Hepatocyte (in vitro differentiated cells): ENCODE measurements around the gene PHLDA1. TPM values are rescaled to one million over a fixed set of nuclear protein-coding genes. Genes with fewer than 3 reads are reported as not detected.
A peak's percentile ranks its signal among the peaks of the same experiment; 100 is the strongest.

Experiments used
- DNase-seq: peaks from one replicate; pipeline ENCODE4 v3.0.0-alpha.2; 2016; ENCODE audit warnings: low spot score
- H2AFZ ChIP-seq: fragments of 200-600 bp; sonication (generic); 2 replicates; pipeline ENCODE4 v1.6.0; 2016; ENCODE audit warnings: antibody characterized with exemption, mild to moderate bottlenecking
- H3K27ac ChIP-seq: fragments of 200-600 bp; sonication (generic); 2 replicates; pipeline ENCODE4 v1.5.1; 2016; ENCODE audit warnings: mild to moderate bottlenecking
- H3K27me3 ChIP-seq: fragments of 200-600 bp; sonication (generic); 2 replicates; pipeline ENCODE4 v1.6.1; 2016
- H3K36me3 ChIP-seq: fragments of 200-600 bp; sonication (generic); replicated peaks from 2 replicates; pipeline ENCODE4 v1.5.1; 2016; ENCODE audit warnings: low read depth; ENCODE audit not compliant: insufficient read depth
- H3K4me1 ChIP-seq: fragments of 200-600 bp; sonication (generic); 2 replicates; pipeline ENCODE4 v1.5.1; 2016; ENCODE audit warnings: mild to moderate bottlenecking, moderate library complexity; ENCODE audit not compliant: insufficient read depth
- H3K4me2 ChIP-seq: fragments of 200-600 bp; sonication (generic); 2 replicates; pipeline ENCODE4 v1.6.0; 2016
- H3K4me3 ChIP-seq: fragments of 200-600 bp; sonication (generic); 2 replicates; pipeline ENCODE4 v1.5.1; 2016; ENCODE audit warnings: mild to moderate bottlenecking
- H3K79me2 ChIP-seq: fragments of 200-600 bp; sonication (generic); 2 replicates; pipeline ENCODE4 v1.6.0; 2017; ENCODE audit warnings: mild to moderate bottlenecking
- H3K9me2 ChIP-seq: fragments of 200-600 bp; sonication (generic); replicated peaks from 2 replicates; pipeline ENCODE4 v1.6.0; 2017; ENCODE audit warnings: mild to moderate bottlenecking; ENCODE audit not compliant: insufficient read depth
- H3K9me3 ChIP-seq: fragments of 200-600 bp; sonication (generic); 2 replicates; pipeline ENCODE4 v1.5.1; 2016; ENCODE audit warnings: low read depth, mild to moderate bottlenecking
- H4K20me1 ChIP-seq: fragments of 200-600 bp; sonication (generic); 2 replicates; pipeline ENCODE4 v1.6.0; 2016; ENCODE audit warnings: mild to moderate bottlenecking; ENCODE audit not compliant: insufficient read depth, poor library complexity, severe bottlenecking
- EZH2 ChIP-seq: fragments of 200-600 bp; sonication (generic); IDR thresholded peaks from 2 replicates; pipeline ENCODE4 v1.6.1; 2016; ENCODE audit warnings: antibody characterized with exemption, mild to moderate bottlenecking, borderline replicate concordance
- EZH2phosphoT487 ChIP-seq: fragments of 200-600 bp; sonication (generic); IDR thresholded peaks from one replicate; pipeline ENCODE4 v1.6.1; 2018; ENCODE audit warnings: antibody characterized with exemption, mild to moderate bottlenecking, low read depth, moderate library complexity; ENCODE audit not compliant: unreplicated experiment, severe bottlenecking
- WGBS: methylation state at CpG from one replicate; pipeline ENCODE4 v1.1.6; 2016; ENCODE audit warnings: low lambda C conversion rate; ENCODE audit errors: missing lambda C conversion rate; 5-methylcytosine and 5-hydroxymethylcytosine counted together
- polyA plus RNA-seq: library from polyadenylated mRNA; unstranded; fragments of >200 nt; fragmentation: Nextera tagmentation; extraction: Ambion mirVana; gene quantifications from 2 replicates; pipeline ENCODE4 v1.2.1, GENCODE V29; 2016
- total RNA-seq: library from RNA; depleted of rRNA; stranded (reverse); fragments of >200 nt; gene quantifications from 2 replicates; pipeline ENCODE4 v1.2.3, GENCODE V29; 2014
- TF ChIP-seq, protein P1 (sequence below): fragments of 200-600 bp; sonication (generic); IDR thresholded peaks from 2 replicates; pipeline ENCODE4 v1.5.1; 2016; ENCODE audit warnings: antibody characterized with exemption, mild to moderate bottlenecking; ENCODE audit not compliant: poor library complexity

Gene PHLDA1
- total and polyA plus RNA-seq, 2 experiments from 2014 or later, result 29.9 to 50.8 TPM

DNA sequence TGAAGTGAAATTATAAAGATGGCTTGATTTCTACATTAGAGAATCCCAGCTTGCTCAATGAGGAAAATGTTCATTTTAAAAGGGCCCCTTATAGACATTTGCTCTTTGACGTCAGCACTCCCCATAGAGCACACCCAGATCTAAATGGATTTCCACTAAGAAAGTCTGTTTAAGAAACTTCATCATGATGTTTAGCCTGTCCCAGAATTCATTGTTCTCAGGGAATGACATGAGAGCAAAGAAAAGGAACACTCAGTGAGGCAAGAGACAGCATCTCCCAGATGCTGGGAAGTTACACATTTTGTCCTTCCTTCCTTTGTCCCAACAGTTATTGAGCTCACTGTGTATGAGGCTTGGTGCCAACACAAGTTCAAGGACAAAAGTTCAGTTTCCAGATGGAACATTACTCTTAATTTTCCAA is 4.9 kb downstream of the PHLDA1 start:
- Histone ChIP-seq H3K27ac (peak overlapping the region; percentile 45), H3K4me3 (no peak overlapping the region), H3K27me3 (no peaks in the 10 kb centered on the region), H3K4me1 (peaks cover 9% of the 10 kb centered on the region), H3K4me2 (peak overlapping the region; percentile 35), H3K79me2 (peaks cover 37% of the 10 kb centered on the region), H3K9me2 (no peaks in the 10 kb centered on the region), H3K36me3 (no peaks in the 10 kb centered on the region), H2AFZ (no peak overlapping the region), H4K20me1 (peaks cover 5% of the 10 kb centered on the region), H3K9me3 (no peaks in the 10 kb centered on the region)
- WGBS, result 82% methylated on average over 1 of the region's 1 CpG
- DNase-seq, result no peak
- TF ChIP-seq, protein P1, sequence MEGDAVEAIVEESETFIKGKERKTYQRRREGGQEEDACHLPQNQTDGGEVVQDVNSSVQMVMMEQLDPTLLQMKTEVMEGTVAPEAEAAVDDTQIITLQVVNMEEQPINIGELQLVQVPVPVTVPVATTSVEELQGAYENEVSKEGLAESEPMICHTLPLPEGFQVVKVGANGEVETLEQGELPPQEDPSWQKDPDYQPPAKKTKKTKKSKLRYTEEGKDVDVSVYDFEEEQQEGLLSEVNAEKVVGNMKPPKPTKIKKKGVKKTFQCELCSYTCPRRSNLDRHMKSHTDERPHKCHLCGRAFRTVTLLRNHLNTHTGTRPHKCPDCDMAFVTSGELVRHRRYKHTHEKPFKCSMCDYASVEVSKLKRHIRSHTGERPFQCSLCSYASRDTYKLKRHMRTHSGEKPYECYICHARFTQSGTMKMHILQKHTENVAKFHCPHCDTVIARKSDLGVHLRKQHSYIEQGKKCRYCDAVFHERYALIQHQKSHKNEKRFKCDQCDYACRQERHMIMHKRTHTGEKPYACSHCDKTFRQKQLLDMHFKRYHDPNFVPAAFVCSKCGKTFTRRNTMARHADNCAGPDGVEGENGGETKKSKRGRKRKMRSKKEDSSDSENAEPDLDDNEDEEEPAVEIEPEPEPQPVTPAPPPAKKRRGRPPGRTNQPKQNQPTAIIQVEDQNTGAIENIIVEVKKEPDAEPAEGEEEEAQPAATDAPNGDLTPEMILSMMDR, result no peak
- TF ChIP-seq EZH2phosphoT487, result no peak
- TF ChIP-seq EZH2, result no peak

DNA sequence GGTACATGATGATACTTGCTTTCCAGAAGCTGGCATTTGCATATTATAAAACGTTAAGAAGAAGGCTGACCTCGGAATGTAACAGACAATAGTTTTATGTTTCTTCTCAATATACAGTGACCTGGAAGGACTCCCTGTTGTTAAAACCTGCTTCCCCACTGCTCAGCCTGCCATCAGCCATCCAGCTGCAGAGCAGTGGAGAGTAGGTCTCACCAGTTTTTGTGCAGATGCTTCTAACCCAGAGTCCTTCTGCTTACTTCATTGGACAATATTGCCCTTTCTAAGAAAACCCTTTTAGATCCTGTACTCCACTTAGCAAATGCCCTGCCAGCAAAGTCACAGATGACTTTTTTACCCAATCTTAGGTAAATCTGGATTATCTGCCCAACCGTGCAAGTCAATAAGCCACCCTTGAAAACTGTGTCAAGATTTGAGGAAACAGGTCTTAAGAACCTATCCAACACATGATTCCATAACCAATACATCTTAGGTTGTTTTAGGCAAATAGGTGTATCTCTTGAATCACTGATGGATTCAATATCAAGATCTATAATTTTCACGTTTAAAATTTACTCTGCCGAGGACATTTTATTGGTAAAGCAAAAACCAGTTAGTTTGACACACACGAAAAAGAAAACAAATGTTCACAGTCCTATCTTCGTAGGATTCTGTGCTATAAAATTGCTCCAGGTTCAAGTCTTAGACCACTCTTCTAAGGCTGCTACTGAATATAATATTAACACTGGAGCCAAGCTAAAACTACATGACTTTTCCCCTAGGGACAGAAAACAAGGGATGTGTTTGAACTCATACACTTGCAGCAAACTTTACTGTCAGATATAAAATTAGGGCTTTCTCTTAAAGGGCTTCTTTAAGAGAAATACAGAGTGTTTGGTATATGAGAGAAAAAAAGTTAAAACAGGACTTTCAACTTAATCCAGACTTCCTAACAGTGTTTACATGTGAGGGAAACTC is 5.7 kb downstream of the PHLDA1 start:
- Histone ChIP-seq H2AFZ (no peak overlapping the region), H3K36me3 (no peaks in the 10 kb centered on the region), H3K4me1 (peaks cover 9% of the 10 kb centered on the region), H3K79me2 (peaks cover 35% of the 10 kb centered on the region), H3K4me2 (no peak overlapping the region), H3K9me3 (no peaks in the 10 kb centered on the region), H3K27ac (peak overlapping the region; percentile 45), H3K27me3 (no peaks in the 10 kb centered on the region), H3K9me2 (no peaks in the 10 kb centered on the region), H3K4me3 (no peak overlapping the region), H4K20me1 (peaks cover 5% of the 10 kb centered on the region)
- 65% methylated on average over 7 of the region's 7 CpGs for WGBS
- no peak for DNase-seq
- no peak for TF ChIP-seq EZH2phosphoT487
- TF ChIP-seq, protein P1, result no peak
- TF ChIP-seq EZH2, result no peak

DNA sequence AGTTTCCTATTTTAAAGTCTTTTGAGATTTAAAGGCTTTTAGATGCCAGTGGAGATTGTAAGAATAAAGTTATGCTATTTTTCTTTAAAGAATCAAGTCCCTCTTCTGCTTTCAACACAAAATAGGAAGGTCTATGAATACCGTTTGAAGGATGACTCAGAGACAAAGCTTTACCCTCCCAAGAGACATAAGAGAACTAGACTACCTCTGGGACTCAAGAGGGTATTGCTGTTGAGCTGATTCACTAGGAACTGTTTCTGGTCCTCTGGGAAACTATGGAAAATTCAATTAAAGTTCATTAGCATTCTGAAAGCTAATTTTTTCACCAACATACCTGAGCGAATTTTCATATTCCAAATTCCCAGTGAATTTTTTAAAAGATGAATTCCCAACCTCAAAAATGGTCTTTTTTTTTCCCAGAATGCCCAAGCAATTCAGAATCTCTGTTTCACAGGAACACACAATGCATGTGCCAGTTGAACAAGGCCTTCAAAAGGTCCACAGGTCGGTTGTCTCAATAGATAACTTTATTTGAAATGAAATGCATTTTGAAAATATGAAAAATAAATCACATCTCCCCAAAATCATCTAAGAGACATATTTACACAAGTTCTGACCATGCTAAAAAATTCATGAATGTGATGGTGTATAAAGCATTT is 6.5 kb downstream of the PHLDA1 start:
- no peak overlapping the region for H3K4me3 ChIP-seq
- H3K79me2 ChIP-seq, result peaks cover 29% of the 10 kb centered on the region
- peaks cover 5% of the 10 kb centered on the region for H4K20me1 ChIP-seq
- TF ChIP-seq EZH2phosphoT487, result no peak
- TF ChIP-seq EZH2, result no peak
- TF ChIP-seq, protein P1, result no peak
- H3K4me1 ChIP-seq, result peaks cover 14% of the 10 kb centered on the region
- H3K9me3 ChIP-seq, result no peaks in the 10 kb centered on the region
- H2AFZ ChIP-seq, result no peak overlapping the region
- H3K27ac ChIP-seq, result no peak overlapping the region
- H3K4me2 ChIP-seq, result no peak overlapping the region
- DNase-seq, result no peak
- WGBS, result 63% methylated on average over 3 of the region's 3 CpGs
- no peaks in the 10 kb centered on the region for H3K27me3 ChIP-seq
- no peaks in the 10 kb centered on the region for H3K36me3 ChIP-seq
- H3K9me2 ChIP-seq, result no peaks in the 10 kb centered on the region
